GM23248 (cell line): ENCODE results near the gene PEAK1. TPM values are rescaled to one million over a fixed set of nuclear protein-coding genes. Genes with fewer than 3 reads are reported as not detected.

Experiments used
- DNase-seq: peaks from one replicate; pipeline ENCODE4 v3.0.0-alpha.2; 2015
- H2AFZ ChIP-seq: fragments of 200-600 bp; sonication (generic); 2 replicates; pipeline ENCODE4 v1.6.1; 2016; ENCODE audit warnings: antibody characterized with exemption
- H3F3A ChIP-seq: fragments of 200-600 bp; sonication (generic); 2 replicates; pipeline ENCODE4 v1.6.1; 2016; ENCODE audit warnings: mild to moderate bottlenecking, antibody characterized with exemption, mixed run types; ENCODE audit not compliant: insufficient read depth
- H3K27ac ChIP-seq: fragments of 200-600 bp; sonication (generic); 2 replicates; pipeline ENCODE4 v1.5.1; 2016; ENCODE audit warnings: mild to moderate bottlenecking
- H3K27me3 ChIP-seq: fragments of 200-600 bp; sonication (generic); replicated peaks from 2 replicates; pipeline ENCODE4 v1.6.1; 2016; ENCODE audit warnings: mild to moderate bottlenecking; ENCODE audit not compliant: insufficient read depth
- H3K36me3 ChIP-seq: fragments of 200-600 bp; sonication (generic); 2 replicates; pipeline ENCODE4 v1.6.1; 2016; ENCODE audit warnings: low read depth, mild to moderate bottlenecking
- H3K4me1 ChIP-seq: fragments of 200-600 bp; sonication (generic); 2 replicates; pipeline ENCODE4 v1.6.1; 2016; ENCODE audit warnings: mild to moderate bottlenecking; ENCODE audit not compliant: insufficient read depth
- H3K4me2 ChIP-seq: fragments of 200-600 bp; sonication (generic); one replicate; pipeline ENCODE4 v1.6.1; 2016; ENCODE audit warnings: mild to moderate bottlenecking; ENCODE audit not compliant: unreplicated experiment
- H3K4me3 ChIP-seq: fragments of 200-600 bp; sonication (generic); 2 replicates; pipeline ENCODE4 v1.5.1; 2016; ENCODE audit warnings: mild to moderate bottlenecking
- H3K79me2 ChIP-seq: fragments of 200-600 bp; sonication (generic); 2 replicates; pipeline ENCODE4 v1.6.1; 2016; ENCODE audit warnings: mild to moderate bottlenecking; ENCODE audit not compliant: insufficient read depth
- H3K9ac ChIP-seq: fragments of 200-600 bp; sonication (generic); 2 replicates; pipeline ENCODE4 v1.6.1; 2016; ENCODE audit warnings: mild to moderate bottlenecking
- H3K9me2 ChIP-seq: fragments of 200-600 bp; sonication (generic); 2 replicates; pipeline ENCODE4 v1.6.1; 2016; ENCODE audit warnings: mixed run types, mild to moderate bottlenecking, moderate library complexity; ENCODE audit not compliant: insufficient read depth
- H3K9me3 ChIP-seq: fragments of 200-600 bp; sonication (generic); one replicate; pipeline ENCODE4 v1.6.1; 2017; ENCODE audit warnings: low read depth
- H4K20me1 ChIP-seq: fragments of 200-600 bp; sonication (generic); 2 replicates; pipeline ENCODE4 v1.6.0; 2016; ENCODE audit not compliant: insufficient read depth
- EZH2 ChIP-seq: fragments of 200-600 bp; sonication (generic); IDR thresholded peaks from 2 replicates; pipeline ENCODE4 v1.6.1; 2018; ENCODE audit warnings: antibody characterized with exemption, mild to moderate bottlenecking; ENCODE audit not compliant: insufficient read depth, poor library complexity, severe bottlenecking
- EZH2phosphoT487 ChIP-seq: fragments of 200-600 bp; sonication (generic); IDR thresholded peaks from 2 replicates; pipeline ENCODE4 v1.6.1; 2018; ENCODE audit warnings: antibody characterized with exemption, moderate library complexity, mild to moderate bottlenecking, low read depth; ENCODE audit not compliant: insufficient read depth
- WGBS, 2 experiments: methylation state at CpG; one replicate each; pipeline ENCODE4 v1.1.6; 2015 to 2017; ENCODE audit warnings: low lambda C conversion rate in 2 of 2, low coverage in 1 of 2; ENCODE audit errors: missing lambda C conversion rate in 2 of 2; 5-methylcytosine and 5-hydroxymethylcytosine counted together
- in situ Hi-C: fragments of 300-500 bp; cut with MboI; formaldehyde crosslinking; loops from 2 replicates; pipeline ENCODE4 v1.15.0; 2020
- polyA plus RNA-seq: library from polyadenylated mRNA; unstranded; fragments of >200 nt; fragmentation: Nextera tagmentation; extraction: Ambion mirVana; gene quantifications from 2 replicates; pipeline ENCODE4 v1.2.1, GENCODE V29; 2016
- total RNA-seq: library from RNA; depleted of rRNA; stranded (reverse); fragments of >200 nt; shearing (Covaris generic); gene quantifications from 2 replicates; pipeline ENCODE4 v1.2.3, GENCODE V29; 2014

The PEAK1 gene
- total and polyA plus RNA-seq, 2 experiments from 2014 or later: 22.4 to 74.5 TPM

GRCh38 chr15:77415450-77416147 is 4.3 kb downstream of the PEAK1 start:
- Histone ChIP-seq H3K9ac (no peak overlapping the region), H3K27me3 (no peaks in the 10 kb centered on the region), H2AFZ (no peak overlapping the region), H3K79me2 (peaks cover 88% of the 10 kb centered on the region), H3K9me2 (no peaks in the 10 kb centered on the region), H3F3A (peaks cover 33% of the 10 kb centered on the region), H3K9me3 (no peaks in the 10 kb centered on the region), H3K4me1 (peaks cover 41% of the 10 kb centered on the region), H3K4me3 (peak overlapping the region; percentile 51; the same call in 1 of the 2 replicates), H3K27ac (peak overlapping the region; percentile 53), H3K4me2 (peak overlapping the region; percentile 67), H4K20me1 (peaks cover 26% of the 10 kb centered on the region; the same call in 1 of the 2 replicates), H3K36me3 (no peaks in the 10 kb centered on the region)
- in situ Hi-C loops: no loop called here
- DNase-seq: no peak
- WGBS, 2 experiments: 85 to 86% methylated on average over 4 of the region's 4 CpGs
- TF ChIP-seq EZH2phosphoT487: no peak
- TF ChIP-seq EZH2: no peak

- H3K27me3 ChIP-seq: no peaks in the 10 kb centered on the region
- H2AFZ ChIP-seq: no peak overlapping the region
- peaks cover 27% of the 10 kb centered on the region; the same call in 1 of the 2 replicates for H4K20me1 ChIP-seq
- 94 to 96% methylated on average over 2 of the region's 2 CpGs for WGBS, 2 experiments
- peaks cover 95% of the 10 kb centered on the region for H3K79me2 ChIP-seq
- H3K36me3 ChIP-seq: no peaks in the 10 kb centered on the region
- in situ Hi-C loops: no loop called here
- DNase-seq: no peak
- TF ChIP-seq EZH2 (no peak), EZH2phosphoT487 (no peak)
- no peak overlapping the region for H3K4me3 ChIP-seq
- no peak overlapping the region for H3K27ac ChIP-seq
- H3K9me2 ChIP-seq: no peaks in the 10 kb centered on the region
- no peak overlapping the region for H3K9ac ChIP-seq
- H3K4me1 ChIP-seq: peaks cover 41% of the 10 kb centered on the region
- no peaks in the 10 kb centered on the region for H3K9me3 ChIP-seq
- H3F3A ChIP-seq: peaks cover 33% of the 10 kb centered on the region
- H3K4me2 ChIP-seq: no peak overlapping the region
These were observed 5.0 kb downstream of the PEAK1 start for GRCh38 chr15:77414789-77415442.

GRCh38 chr15:77413699-77414349 is 6.1 kb downstream of the PEAK1 start:
- Histone ChIP-seq H3K4me3 (no peak overlapping the region), H3K4me2 (no peak overlapping the region), H2AFZ (no peak overlapping the region), H3K4me1 (peaks cover 45% of the 10 kb centered on the region), H3K27me3 (no peaks in the 10 kb centered on the region), H3K9me2 (no peaks in the 10 kb centered on the region), H3K36me3 (no peaks in the 10 kb centered on the region), H3K79me2 (peaks cover 99% of the 10 kb centered on the region), H3K9ac (no peak overlapping the region), H3K27ac (no peak overlapping the region), H4K20me1 (peaks cover 27% of the 10 kb centered on the region; the same call in 1 of the 2 replicates), H3K9me3 (no peaks in the 10 kb centered on the region), H3F3A (peaks cover 30% of the 10 kb centered on the region)
- TF ChIP-seq EZH2phosphoT487 (no peak), EZH2 (no peak)
- DNase-seq: no peak
- 91 to 95% methylated on average over 4 of the region's 4 CpGs for WGBS, 2 experiments
- in situ Hi-C loops: no loop called here

DNA sequence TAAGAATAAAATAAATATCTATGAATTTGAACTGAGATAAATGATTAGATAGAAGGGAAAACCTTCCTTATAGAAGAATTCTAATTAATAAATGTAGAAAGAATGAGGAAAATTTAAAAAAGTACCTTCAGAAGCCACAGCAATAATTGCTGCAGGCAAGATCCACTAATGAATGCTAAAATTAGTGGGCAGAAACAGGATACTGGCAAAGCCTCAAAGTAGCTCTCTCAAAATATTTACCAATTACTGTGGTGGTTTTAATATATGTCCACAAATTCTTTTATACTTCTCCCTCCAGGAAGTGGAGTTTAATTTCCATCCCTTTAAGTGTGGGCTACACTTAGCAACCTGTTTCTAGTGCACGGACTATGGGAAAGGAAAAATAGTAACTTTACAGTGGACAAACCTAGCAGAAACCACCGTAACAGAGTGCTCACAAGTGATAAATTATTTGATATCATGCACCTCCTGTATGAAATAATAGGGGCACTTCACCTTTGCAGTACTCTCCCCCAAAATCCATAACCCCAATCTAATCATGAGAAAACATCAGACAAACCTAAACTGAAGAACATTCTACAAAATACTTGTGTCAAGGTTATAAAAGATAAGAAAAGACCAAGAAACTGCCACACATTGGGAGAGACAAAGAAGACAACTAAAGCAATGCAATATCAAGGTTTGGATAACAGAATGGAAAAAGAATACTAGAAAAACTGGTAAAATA is 6.8 kb downstream of the PEAK1 start:
- no peak overlapping the region for H3K4me2 ChIP-seq

More for the DNA sequence above, 6.8 kb downstream of the PEAK1 start:
- in situ Hi-C loops: no loop called here
- no peak for DNase-seq
- WGBS, 2 experiments: 56 to 67% methylated on average over 2 of the region's 2 CpGs
- Histone ChIP-seq H3K4me3 (no peak overlapping the region), H3K9me3 (no peaks in the 10 kb centered on the region), H3K27ac (no peak overlapping the region), H3K4me1 (peaks cover 45% of the 10 kb centered on the region), H4K20me1 (peaks cover 26% of the 10 kb centered on the region; the same call in 1 of the 2 replicates), H2AFZ (no peak overlapping the region), H3K36me3 (no peaks in the 10 kb centered on the region), H3K27me3 (no peaks in the 10 kb centered on the region), H3K9ac (no peak overlapping the region), H3K79me2 (peaks cover 99% of the 10 kb centered on the region), H3F3A (peaks cover 23% of the 10 kb centered on the region), H3K9me2 (no peaks in the 10 kb centered on the region)
- no peak for TF ChIP-seq EZH2phosphoT487
- TF ChIP-seq EZH2: no peak
